ENCODE data around the gene DEFB128. TPM values are rescaled to one million over a fixed set of nuclear protein-coding genes. Genes with fewer than 3 reads are reported as not detected.
"Not testable (repeated sequence)": the region's sequence is repeated elsewhere in the genome, so short reads cannot be mapped to it uniquely, and the experiment has no call there.

DEFB128 gene
- not detected for total RNA-seq
- long read RNA-seq: 0 reads

DNA sequence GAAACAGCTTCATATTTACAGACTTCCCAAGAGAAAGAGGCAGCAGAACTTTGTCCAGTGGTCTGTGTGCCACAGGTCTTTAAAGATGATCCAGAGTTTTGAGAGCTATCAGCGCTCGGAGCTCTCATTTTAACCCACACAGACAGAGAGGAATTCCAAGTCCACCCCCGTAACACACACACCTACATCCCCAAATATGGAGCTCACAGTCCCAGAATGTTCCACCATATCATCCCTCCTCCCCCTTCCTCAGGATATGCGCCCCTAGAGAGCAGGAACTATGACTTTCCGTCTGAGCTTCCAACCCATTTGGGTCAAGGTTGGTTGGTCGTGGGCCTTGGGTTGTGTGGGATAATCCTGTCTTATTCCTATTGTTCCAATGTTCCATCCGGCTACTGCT lies at the start of gene DEFB128:
Gene DEFB128, minus strand, starts transcription at position 101 of the 400 bp plus-strand sequence. Its CDS starts 88 bp downstream, at position 13.
- no peak for ATAC-seq (ENCODE audit: poor library complexity)
- intact Hi-C loops (cut with DNase I): no loop called here
- no peak for DNase-seq

DNA sequence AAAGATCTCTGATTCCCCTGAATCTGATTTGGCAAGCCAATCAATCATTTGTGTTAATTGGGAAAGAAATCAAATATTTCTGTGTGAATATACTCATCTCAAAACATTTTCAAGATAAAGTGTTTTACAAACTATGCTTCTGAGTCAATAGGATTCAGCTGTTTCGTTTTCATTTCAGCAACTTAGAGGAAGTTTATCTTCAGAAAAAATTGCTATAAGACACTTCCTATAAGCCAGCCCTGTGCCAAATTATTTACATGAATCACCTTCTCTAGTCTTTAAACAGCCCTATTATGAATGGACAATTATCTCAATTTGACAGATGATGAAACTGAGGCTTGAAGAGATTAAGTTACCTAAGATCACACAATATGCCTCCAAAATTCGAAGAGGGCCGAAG lies 48.4 kb upstream of the DEFB128 start:
- intact Hi-C loops (cut with DNase I): no loop called here
- DNase-seq (no peak), ATAC-seq (ENCODE audit: poor library complexity) (no peak)

DNA sequence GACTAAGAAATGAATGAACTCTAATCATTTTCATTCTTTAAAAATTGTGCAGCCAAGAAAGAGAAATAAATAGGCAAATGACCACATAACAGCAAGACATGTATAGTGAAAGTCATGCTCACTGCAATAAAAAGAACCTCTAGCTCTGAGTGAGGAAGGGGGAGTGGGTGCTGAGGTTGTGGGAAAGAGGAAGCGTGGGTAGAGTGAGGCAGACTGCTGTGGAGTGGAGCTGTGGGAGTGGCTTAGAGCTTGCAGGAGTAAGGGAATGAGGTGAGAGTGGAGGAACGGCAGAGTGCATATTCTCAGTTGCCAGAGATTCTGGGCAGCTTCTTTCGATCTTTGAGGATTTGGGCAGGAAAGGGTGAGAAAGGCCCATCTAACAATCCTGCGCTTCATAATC lies 48.0 kb upstream of the DEFB128 start:
- intact Hi-C loops (cut with DNase I): no loop called here
- ATAC-seq (ENCODE audit: poor library complexity): no peak
- no peak for DNase-seq

DNA sequence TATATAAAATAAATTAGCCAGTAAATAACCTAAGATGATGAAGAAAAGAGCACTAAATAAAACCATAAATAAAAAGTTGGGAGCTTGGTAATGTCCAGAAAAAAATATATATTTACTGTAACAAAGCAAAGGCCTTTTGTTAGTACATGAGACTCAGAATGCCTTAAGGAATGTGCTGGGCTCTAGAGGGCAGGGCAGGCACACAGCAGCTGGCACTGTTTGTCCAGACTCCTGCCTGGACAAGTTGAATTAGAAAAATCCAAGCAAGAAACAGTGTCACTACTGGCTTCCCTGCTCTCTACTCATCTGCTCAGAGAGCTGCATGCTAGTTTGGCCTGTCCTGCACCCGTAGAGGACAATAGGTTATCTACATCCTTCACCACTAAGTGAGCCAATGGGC lies 46.4 kb upstream of the DEFB128 start:
- intact Hi-C loops (cut with DNase I): no loop called here
- DNase-seq (peak; percentile 42), ATAC-seq (ENCODE audit: poor library complexity) (peak; percentile 68)

DNA sequence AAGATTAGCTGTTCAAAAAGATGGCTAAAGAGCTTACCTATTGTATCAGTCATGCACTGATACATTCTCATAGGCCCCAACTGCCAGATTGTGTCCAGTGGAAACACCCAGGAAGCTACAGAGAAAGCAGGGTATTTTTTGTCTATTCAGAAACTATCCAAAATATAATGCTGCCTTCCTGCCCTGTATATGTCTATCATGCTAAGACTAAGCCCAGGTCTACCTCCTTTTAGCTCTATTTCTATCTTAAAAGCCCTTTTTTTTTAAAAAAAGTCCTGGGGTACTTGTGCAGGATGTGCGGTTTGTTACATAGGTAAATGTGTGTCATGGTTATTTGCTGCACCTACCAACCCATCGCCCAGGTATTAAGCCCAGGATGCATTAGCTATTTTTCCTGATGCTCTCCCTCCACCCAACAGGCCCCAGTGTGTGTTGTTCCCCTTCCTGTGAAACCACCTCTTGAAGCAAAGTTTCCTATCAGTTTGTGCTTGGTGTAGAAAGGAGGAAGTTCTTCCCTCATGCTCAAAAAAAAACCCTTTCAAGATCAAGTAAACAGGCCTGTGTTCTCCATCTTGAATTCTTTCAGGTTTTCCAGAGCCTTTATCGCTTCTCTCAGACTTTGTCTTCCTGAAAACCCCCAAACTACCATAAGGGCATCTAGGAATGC lies 38.1 kb upstream of the DEFB128 start:
- DNase-seq (no peak), ATAC-seq (ENCODE audit: poor library complexity) (no peak)
- intact Hi-C loops (cut with DNase I): no loop called here

DNA sequence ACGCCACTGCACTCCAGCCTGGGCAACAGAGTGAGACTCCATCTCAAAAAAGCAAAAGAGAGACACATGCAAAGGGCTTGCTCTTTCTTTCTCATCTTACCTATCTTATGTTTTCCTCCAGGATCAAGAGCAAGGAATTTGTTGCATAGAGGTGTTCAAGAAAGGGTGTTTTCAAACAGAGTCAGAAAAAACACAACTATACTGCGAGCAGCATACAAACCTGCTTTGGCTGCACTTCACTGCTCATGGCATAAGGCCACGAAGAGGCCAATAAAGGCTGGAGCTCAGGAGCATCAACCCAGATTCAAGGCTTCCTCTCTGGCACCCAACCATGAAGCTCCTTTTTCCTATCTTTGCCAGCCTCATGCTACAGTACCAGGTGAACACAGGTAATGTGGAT lies 37.4 kb upstream of the DEFB128 start, which contains the start of gene DEFB129:
Gene DEFB129, plus strand, starts transcription at position 301 of the 400 bp plus-strand sequence. Its CDS starts 31 bp downstream, at position 332.
- DNase-seq: no peak
- no peak for ATAC-seq (ENCODE audit: poor library complexity)
- intact Hi-C loops (cut with DNase I): no loop called here

DNA sequence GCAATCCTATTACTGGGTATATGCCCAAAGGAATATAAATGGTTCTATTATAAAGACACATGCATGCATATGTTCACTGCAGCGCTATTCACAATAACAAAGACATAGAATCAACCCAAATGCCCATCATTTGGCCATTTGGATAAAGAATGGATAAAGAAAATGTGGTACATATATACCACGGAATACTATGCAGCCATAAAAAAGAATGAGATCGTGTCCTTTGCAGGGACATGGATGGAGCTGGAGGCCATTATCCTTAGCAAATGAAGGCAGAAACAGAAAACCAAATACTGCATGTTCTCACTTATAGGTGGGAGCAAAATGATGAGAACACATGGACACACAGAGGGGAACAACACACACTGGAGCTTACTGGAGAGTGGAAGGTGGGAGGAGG lies 36.4 kb upstream of the DEFB128 start:
- ATAC-seq (ENCODE audit: poor library complexity); intact Hi-C loops (cut with DNase I); DNase-seq: not testable (repeated sequence)

DNA sequence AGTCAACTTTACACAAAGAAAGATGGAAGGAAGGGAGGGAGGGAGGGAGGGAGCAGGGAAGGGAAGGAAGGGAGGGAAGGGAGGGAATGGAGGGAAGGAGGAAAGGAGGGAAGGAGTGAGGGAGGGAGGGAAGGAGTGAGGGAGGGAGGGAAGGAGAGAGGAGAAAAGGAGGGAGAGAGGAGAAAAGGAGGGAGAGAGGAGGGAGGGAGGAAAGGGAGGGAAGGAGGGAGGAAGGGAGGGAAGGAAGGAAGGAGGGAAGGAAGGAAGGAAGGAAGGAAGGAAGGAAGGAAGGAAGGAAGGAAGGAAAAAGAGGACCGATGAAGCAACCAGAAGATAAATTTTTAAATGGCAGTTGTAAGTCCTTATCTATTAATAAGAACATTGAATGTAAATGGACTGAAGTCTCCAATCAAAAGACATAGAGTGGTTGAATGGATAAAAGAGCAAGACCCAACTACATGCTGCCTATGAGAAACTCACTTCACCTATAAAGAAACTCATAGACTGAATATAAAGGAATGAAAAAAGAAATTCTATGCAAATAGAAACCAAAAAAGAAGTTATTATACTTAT lies 31.8 kb upstream of the DEFB128 start:
- ATAC-seq (ENCODE audit: poor library complexity): no peak
- DNase-seq: no peak
- intact Hi-C loops (cut with DNase I): no loop called here

DNA sequence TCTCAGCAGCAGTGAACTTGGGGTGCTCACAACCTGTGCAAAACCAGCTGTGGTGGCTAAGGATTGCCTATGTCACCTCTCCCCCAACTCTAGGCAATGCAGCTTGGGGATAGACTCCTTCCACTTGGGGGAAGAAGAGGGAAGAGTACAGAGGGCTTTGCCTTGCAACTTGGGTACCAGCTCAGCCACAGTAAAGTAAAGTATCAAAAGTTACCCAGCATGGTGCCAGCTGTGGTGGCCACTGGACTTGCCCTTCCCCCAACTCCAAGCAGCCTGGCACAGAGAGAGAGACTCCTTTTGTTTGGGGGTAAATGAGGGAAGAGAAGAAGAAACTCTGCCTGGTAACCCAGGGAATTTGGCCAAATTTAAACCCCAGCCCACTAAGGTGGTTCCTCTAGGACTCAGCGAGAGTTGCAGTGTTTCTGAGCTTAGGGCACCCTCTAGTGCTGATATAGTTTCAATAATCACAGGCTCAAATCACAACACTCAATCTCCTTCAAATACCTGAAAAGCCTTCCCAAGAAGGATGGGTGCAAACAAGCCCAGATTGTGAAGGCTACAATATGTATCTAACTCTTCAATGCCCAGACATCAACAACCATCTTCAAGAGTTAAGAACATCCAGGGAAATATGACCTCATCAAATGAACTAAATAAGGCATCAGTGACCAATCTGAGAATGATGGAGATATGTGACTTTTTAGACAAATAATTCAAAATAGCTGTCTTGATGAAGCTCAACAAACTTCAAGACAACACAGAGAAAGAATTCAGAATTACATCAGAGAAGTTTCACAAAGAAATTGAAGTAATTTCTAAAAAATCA lies 30.0 kb upstream of the DEFB128 start:
- intact Hi-C loops (cut with DNase I): no loop called here
- peak; percentile 69 for ATAC-seq (ENCODE audit: poor library complexity)

DNA sequence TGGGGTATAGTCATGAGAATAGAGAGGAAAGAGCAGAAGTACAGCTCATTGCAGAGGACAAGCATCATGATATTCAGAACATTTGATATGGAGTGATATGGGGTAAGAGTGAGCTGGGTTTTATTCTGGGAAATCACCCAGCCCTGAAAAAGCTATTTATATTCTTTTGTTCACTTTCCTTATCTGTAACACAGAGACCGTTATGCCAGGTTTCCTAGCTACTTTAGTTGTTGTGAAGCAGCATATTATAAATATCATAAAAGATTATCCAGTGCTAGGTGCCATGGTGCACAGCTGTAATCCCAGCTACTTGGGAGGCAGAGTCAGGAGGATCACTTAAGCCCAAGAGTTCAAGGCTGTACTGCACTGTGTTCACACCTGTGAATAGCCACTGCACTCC lies 27.8 kb upstream of the DEFB128 start:
- intact Hi-C loops (cut with DNase I): no loop called here
- ATAC-seq (ENCODE audit: poor library complexity) (peak; percentile 77), DNase-seq (no peak)

More for the DNA sequence above, 30.0 kb upstream of the DEFB128 start:
- no peak for DNase-seq

DNA sequence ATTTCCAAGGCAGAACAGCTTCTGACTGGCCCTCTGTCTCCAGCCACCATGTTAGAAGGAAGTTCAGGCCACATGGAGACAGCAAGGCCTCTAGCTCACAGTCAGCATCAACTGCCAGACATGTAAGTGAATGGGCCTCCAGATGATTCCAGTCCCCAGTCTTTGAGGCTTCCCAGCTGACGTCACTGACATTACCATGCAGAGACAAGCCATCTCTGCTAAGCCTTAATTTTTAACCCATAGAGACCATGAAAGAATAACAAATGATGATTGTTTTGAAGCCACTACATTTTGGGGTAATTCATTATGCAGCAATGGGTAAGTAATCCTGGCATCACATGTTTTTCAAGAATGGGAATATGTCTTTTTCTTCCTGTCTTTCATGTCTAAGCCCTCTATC lies 26.3 kb upstream of the DEFB128 start:
- ATAC-seq (ENCODE audit: poor library complexity): no peak
- intact Hi-C loops (cut with DNase I): no loop called here
- no peak for DNase-seq

DNA sequence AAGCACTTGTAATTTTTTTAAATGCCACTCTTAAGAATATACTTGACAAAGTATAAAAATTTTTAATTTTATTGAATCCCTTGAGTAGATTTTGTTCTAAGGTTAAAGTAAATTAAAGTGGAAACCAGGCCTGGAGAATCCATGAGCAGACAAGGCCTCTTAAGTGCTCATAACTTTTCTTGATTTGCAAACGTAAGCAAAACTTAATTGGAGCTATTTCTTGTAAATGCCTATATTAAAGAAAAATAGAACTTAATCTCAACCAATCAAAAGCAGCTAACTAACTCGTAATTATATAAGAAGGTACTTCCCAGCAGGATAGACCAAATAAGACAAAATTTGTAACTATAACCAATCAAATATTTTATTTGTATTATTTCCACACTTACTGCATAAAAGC lies 24.9 kb upstream of the DEFB128 start:
- ATAC-seq (ENCODE audit: poor library complexity) (no peak), DNase-seq (no peak)
- intact Hi-C loops (cut with DNase I): no loop called here

DNA sequence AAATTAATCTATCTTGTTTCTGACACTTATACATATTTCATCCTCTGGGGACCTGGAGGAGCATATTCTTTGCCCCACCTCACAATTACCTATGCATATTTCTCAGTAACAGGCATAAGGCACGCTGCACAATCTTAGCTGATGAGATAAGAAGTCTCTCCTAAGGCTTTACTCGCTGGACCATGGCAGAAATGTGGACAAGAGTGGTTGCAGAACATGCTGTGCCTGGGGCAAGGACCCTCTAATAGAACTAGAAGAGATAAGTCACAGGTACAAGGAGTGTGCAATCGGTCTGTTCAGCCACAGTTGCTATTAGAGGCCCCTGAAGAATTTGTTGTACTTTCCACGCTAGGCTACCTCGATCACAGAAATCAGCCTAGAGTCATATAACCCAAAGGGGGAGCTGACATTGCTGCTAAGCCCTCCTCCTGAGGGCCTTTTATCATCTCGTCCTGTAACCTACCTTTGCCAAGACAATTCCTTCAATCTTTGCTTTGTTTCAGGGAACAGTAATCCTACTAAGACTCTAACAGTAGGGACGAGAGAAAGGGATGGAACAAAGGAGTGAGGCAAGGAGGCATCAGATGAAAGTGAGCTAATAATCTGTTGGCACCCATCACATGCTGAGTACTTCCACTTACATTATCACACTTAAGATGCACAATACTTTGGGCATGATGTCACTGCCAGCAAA lies 21.4 kb upstream of the DEFB128 start:
- no peak for ATAC-seq (ENCODE audit: poor library complexity)
- intact Hi-C loops (cut with DNase I): no loop called here
- no peak for DNase-seq

DNA sequence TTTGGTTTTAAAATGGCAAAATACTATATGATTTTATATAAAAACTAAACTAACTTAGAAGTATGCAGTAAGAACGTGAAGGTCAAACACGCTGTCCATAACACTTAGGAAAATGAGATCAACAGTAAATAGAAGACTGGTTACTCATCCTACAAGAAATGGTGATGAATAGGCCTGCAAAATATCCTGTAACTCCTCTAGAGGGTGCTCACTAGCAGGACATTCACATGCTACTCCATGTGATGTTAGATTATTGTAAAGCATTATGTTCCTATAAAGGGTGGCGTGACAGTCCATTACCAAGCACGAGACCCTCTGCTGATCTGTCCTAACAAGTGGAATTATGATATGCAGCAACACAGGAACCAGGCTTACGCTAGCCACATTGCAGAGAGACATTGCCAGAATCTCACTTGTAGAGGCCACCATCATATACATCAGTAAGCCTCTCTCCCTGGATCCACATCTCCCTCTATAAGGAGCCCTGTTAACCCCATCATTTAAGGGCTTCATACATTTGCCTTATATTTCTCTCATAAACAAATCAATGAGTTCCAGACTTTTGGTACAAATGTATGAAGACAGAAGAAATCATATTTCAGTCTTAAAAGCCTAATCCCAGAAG lies 19.5 kb upstream of the DEFB128 start:
- intact Hi-C loops (cut with DNase I): no loop called here
- no peak for DNase-seq
- peak; percentile 74 for ATAC-seq (ENCODE audit: poor library complexity)

DNA sequence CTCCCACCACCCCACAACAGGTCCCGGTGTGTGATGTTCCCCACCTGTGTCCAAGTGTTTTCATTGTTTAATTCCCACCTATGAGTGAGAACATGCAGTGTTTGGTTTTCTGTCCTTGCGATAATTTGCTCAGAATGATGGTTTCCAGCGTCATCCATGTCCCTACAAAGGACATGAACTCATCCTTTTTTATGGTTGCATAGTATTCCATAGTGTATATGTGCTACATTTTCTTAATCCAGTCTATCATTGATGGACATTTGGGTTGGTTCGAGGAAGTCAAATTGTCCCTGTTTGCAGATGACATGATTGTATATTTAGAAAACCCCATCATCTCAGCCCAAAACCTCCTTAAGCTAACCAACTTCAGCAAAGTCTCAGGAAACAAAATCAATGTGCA lies 14.1 kb upstream of the DEFB128 start:
- ATAC-seq (ENCODE audit: poor library complexity); DNase-seq; intact Hi-C loops (cut with DNase I): not testable (repeated sequence)

DNA sequence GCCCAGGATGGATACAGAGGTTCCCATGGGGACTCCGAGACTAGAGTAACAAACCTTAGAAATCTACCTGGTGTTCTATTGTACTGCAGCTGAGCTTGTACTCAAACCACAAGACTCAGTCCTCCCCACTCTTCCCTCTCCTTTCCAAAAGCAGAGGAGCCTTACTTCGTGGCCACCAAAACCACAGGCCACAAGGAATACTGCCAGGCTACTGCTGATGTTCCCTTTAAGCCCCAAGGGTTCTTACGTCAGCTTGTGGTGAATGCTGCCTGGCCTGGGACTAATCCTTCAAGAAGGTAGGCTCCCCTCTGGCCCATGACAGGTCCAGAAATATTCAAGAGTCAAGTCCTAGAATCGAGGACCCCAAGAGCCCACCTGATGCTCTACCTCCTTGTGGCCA lies 10.5 kb upstream of the DEFB128 start:
- intact Hi-C loops (cut with DNase I): no loop called here
- ATAC-seq (ENCODE audit: poor library complexity) (no peak), DNase-seq (no peak)

DNA sequence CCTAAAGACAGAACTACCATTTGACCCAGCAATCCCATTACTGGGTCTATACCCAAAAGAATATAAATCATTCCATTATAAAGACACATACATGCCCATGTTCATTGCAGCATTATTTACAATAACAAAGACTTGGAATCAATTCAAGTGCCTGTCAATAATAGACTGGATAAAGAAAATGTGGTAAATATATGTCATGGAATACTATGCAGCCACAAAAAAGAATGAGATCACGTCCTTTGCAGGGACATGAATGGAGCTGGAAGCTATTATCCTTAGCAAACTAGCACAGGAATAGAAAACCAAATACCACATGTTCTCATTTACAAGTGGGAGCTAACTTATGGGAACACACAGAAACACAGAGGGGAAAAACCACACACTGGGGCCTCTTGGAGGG lies 8.7 kb upstream of the DEFB128 start:
- intact Hi-C loops (cut with DNase I): no loop called here
- DNase-seq (no peak), ATAC-seq (ENCODE audit: poor library complexity) (no peak)

DNA sequence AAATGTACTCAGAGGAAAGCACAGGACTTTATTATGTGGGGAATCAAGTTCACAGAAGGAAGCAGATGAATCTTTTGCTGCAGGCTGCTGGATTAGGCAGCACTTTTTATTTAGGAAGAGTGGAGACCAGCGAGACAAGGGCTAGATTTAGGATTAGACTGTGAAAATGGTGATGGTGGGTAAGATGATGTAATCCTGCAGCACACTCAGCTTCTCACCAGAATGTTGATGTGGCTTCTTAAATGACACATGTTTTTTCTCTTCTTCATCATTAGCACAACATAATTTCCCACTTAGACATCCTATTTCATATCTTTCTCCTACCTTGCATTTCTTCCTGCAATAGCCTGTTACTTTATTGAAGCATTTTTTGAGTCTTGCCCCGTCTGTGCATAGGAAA lies 1.8 kb downstream of the DEFB128 start:
- DNase-seq: no peak
- no peak for ATAC-seq (ENCODE audit: poor library complexity)
- intact Hi-C loops (cut with DNase I): no loop called here

DNA sequence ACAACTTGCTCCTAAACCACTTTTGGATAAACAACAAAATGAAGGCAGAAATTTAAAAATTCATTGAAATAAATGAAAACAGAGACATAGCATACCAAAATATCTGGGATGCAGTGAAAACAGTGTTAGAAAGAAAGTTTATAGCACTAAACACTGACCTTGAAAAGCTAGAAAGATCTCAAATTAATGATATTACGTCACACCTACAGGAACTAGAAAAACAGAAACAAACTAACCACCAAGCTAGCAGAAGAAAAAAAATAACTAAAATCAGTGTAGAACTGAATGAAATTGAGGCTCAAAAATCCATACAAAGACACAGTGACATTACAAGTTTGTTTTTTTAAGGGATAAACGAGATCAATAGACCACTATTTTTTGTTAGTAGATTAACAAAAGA lies 5.2 kb downstream of the DEFB128 start:
- DNase-seq: no peak
- intact Hi-C loops (cut with DNase I): no loop called here
- no peak for ATAC-seq (ENCODE audit: poor library complexity)
